ENCODE measurements around the gene NUP62.

Gene NUP62

DNA sequence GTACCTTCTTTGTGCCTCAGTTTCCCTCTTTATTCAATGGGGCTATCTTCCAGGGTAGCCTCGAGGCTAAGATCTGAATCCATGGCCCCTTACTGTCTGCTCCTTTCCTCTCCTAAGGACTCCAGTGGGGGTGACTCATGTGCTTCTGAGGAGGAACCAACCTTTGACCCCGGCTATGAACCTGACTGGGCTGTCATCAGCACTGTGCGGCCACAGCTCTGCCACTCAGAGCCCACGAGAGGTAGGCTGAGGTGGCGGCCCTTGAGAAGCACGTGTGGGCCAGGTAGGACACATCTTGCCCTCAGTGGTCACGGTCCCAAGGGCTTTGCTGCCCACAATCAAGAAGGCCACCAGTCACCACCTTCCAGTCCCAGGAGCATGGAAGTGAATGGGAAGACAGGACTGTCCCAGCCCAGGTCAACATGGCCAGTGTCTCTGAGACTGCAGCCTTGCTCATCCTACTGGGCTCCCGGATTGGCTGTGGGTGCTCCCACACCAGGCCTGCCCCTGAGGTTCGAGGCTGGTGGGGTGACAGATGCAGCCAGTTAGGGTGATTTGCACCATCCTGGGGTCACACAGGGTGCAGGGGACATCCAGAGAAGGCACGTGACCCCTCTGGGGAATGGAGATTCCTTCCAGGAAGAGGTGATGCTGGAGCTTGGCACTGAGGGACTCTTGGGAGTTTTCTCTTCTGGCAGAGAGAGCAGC is 49.0 kb downstream of the NUP62 start:
- DNase-seq (ENCODE audit: low spot score) = no peak

DNA sequence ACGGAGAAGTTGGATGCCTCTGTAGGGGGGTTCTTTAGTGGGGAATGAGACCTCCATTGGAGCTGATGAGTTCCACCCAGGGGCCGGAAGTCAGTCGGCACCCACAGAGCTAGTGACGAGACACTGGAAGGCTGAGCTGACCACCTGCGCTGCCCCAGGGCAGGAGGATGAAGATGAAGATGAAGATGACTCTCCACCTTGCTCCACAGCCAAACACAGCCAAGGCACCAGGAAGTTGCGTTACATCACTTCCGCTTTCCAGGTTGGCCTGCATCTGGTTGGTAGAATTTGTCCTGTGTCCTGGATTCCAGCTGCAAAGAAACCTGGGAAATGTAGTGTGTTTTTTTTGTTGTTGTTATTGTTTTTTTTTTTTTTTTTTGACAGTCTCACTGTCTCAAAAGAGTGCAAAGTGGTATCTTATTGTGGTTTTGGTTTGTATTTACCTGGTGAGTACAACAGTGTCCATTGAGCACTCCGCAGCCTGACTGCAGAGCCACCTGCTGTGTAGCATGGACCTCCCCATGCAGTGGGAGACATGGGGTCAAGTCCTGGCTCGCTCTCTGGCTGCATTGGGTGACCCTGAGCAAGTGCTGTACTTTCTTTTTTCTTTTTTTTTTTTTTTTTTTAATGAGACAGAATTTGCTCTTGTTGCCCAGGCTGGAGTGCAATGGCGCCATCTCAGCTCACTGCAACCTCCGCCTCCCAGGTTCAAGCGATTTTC is 49.9 kb downstream of the NUP62 start:
- DNase-seq (ENCODE audit: low spot score) = no peak

DNA sequence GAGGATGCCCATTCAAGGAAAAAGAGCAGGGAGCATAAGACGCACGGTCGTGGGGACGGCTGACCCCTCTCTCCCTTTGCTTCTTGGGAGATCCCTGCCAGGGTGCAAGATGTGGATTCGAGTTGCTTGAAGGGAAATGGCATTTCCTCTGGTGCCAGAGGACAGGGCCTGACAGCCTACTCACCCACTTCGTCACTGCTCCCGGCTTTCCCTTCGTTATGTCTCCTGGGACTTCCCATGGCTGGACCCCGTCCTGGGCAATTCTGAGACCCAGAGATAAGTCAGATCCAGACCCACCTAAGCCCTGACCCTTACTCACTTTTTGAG is 50.6 kb downstream of the NUP62 start:
- DNase-seq (ENCODE audit: low spot score) = no peak

DNA sequence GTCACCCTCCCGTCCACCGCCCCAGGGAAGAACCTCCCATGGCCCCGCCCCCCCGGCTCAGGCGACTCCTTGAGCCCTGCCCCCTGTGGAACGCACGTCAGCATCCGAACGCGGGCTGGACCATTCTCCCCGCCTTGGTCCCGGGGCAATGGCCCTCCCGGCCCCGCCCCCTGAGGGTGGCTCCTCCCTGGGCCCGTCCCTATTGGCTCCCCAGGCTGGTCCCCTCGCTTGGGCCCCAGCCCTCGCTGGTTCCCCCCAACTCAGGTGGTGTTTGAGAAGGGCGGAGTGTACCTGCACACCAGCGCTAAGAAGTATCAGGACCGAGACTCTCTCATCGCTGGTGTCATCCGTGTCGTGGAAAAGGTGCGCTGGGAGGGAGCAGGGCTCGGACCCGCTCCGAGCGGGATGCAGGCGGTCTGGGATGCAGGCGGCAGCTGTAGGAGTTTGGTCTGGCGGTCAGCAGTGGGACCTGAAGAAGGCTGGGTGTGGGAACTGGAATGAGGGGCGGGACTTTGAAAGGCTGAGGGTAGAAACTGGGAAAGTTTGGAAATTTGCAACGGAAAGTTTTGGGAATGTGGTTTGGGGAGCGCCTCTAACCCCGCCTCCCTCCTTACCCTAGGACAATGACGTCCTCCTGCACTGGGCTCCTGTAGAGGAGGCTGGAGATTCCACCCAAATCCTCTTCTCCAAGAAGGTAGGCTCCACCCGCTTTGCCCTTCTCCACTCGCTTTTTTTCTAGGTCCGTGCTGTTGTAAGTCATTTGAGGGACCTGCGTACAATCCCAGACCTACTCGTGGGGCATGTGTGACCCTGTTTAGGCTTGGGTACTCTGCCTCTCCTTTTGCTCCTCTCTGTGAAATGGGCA is 51.2 kb downstream of the NUP62 start:
- DNase-seq (ENCODE audit: low spot score) = peak; percentile 98

DNA sequence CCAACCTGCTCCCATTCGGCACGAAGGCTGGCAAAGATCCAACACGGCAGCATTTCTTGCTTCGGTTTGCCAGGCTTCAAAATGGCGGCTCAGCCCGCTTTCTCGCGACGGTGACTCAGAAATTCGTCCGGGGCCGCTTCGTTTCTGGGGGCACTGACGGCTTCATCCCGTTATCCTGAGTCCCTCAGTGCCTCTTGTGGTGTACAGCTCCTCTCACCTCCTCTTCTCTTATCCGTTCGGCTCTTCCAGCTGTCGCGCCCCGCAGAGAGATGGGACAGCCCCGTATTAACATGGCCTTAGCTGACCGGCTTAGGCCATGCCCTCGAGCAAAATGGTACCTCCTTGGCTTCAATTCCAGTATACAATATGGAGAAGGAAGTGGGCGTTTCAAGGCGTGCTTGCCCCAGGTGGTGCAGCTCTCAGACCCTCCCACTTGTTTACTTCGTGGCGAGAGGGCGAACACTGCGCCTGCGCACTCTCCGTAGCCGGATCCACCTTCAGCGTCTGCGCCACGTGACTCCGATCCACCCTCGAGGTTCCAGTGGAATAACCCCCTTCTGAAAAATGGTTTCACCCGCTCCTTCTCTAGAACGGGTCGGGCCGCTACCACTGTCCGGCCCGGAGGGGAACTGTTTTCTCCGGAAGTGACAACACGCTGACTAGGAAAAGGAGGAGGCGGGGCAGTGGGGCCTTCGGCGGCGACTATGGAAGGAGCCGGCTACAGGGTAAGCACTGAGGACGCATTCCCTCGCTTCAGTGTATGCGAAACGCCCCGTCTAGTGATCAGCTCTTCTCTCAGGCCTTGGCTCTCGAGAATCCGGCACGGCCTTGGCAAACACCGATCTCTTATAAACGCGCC is 52.1 kb downstream of the NUP62 start, which contains the start of the genes AKT1S1 and TBC1D17:
Gene AKT1S1, minus strand, starts transcription at position 336 of the 859 bp plus-strand sequence. CDS start 4,060 bp downstream, outside the sequence.
Gene TBC1D17, plus strand, starts transcription at position 683 of the 859 bp plus-strand sequence. Its CDS starts 22 bp downstream, at position 705.
- peak; percentile 100 for DNase-seq (ENCODE audit: low spot score)

DNA sequence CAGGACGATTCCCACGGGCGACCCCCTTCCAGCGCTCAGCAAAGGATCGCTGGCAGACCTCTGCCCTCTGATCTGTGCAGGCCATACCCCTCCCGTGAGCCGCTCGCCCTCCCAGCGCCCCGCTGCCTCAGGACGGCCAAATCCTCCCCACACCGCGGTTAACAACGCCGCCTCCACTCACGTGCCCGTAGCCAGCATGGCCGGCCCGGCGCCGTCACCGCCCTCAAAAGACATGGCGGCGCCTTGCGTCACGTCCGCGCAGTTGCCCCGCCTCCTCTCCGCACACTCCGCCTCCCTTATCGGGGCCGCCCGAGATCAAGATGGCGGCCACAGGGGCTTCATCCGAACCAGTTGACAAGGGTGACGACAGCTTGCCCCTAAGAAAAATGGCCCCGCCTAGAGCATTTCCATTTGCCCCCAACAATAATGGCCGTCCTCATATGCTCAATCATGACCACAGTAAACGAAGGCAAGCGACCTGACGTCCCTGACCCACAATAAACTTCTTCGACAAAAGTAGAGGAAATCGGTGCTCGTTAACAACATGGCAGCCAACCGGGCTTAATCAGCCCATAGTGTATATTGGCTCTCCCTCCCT is 52.8 kb downstream of the NUP62 start:
- peak; percentile 99 for DNase-seq (ENCODE audit: low spot score)

DNA sequence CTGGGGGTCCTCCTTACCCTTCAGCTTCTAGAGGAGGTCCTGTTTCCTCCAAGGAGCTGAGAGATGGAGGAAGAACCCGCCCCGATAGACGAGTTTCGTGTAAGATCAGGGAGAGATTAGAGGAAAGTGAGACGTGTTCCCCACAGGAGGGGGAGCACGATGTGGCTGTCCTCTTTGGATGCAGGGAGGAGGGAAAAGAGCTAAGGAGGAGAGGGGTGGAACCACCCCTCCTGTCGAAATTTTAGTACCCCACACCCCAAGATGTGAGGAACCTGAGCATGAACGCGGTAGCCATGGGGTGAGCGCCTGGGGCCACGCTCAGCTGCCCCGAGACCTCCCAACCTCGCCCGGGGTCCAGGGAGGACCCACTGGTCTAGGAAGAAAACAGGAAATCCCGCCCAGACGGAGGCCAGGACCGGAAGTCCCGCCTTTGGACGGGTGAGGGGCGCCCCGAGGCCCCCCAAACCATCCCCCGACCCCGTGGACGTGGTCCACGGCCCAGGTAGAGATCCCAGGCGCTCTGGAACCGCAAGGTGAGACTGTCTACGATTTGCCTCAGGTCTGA is 53.4 kb downstream of the NUP62 start:
- peak; percentile 46 for DNase-seq (ENCODE audit: low spot score)

DNA sequence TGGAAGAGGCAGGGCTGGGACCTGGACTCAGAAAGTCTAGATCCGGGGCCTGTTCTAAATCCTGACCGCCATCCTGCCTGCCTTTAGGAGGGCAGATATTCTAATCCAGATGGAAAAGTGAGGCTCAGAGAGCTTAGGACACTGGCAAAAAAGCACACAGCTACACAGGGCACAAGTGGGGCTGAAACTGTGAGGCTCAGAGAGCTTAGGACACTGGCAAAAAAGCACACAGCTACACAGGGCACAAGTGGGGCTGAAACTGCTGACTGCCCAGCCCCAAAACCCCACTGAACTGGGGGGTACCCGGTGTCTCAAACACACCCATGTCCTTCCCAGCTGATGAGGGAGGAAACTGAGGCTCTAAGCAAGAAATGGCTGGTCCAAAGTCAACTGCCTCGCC is 54.1 kb downstream of the NUP62 start:
- DNase-seq (ENCODE audit: low spot score) = no peak

DNA sequence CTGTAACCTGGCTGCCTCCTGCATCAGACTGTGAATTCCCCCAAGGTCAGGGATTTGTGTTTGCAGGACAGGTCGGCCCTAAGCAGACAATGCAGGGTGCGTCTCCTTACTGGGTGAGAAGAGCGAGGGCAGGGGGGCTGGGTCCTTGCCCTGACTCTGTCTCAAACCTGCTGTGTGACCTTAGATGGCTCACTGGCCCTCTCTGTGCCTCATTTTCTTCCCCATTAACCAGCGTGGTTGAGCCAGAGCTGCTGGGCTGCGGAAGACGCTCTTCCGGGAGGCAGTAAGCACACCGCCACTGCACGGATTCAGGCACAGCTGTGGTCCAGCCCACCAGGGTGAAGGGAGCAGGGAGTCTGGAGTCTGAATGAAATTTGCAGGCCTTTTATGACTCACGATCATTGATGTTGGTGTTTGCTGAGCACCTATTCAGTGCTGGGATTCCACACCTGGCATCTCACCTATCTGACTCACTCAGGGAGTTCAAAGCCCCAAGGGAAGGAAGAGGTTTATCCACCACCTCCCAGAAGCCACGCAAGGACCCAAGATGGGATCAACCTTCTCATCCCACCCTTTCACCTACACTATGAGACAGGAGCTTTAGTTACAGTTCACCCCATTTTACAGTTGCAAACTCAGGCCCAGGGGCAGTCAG is 54.7 kb downstream of the NUP62 start:
- DNase-seq (ENCODE audit: low spot score) = no peak

DNA sequence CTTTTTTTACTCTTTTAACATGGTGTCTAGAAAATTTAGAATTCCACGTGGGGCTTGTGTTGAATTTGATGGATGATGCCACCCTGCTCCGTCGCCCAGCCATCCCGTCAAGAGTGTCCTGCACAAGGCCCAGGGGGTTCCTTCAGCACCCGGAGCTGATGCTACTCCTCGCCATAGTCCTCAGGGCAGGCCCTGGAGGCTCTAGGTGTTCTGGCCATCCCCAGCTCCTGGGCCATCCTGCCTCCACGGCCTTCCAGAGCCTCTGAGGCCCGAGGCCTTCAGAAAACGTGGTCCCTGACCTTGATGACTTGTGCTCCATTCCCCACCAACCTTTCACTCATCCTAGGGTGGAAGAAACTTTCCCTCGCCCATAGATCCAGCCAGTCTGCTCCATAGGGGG is 55.5 kb downstream of the NUP62 start:
- no peak for DNase-seq (ENCODE audit: low spot score)

DNA sequence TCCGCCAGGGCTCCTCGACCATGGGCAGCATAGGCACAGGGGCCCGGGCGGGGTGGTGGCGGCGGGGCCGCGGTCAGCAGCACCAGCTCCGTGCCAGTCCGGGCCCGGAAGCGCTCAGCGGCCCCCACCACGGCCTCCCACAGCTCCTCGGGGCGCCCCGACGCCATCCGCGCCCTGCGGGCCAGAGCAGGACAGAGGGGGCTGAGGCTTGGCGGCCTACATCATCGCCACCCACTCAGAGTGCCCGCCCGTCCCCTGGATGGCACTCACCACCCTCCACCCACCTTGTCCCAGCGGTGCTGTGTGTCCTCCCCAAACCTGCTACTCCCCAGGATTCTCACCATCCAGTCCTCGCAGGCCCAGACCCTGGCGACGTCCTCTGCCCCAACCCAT is 56.2 kb downstream of the NUP62 start:
- no peak for DNase-seq (ENCODE audit: low spot score)

DNA sequence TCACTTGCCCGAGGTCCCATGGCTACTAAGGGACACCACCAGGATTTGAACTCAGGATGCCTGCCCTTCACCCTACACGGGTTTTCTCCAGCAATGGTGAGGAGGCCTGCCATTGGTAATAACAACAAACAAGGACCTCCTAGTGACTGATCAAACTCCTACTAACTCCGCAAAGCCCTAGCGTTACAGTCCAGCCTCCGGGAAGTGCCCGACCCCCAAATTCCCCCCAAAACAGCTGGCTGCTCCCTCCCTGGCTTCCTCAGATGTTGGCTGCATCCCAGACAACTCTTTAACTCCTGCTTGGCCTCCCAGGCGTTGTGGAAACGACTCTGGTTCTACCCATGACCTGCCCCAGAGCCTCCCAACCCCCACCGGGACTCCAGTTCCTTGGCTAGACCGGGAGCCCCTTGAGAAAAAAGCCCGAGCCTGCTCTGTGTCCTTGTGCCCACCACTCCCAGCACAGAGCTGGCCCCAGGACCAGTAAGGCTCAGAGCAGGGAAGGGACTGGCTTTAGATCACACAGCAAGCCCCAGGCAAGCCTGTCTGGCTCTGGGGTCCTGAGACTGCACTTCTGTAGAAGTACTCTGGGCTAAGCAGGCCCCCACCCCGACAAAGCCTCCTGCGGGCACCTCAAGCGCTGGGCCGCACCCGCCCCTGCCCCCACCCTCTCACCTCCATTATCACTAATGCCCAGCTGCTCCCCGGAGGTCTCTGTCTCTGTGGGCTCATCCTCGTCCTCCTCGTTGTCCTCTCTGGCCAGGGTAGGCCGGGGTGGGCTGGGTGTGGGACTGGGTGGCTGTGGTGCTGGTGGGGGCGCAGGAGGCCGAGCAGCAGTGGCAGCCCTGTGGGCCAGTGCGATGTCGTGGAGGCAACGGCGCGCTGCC is 56.8 kb downstream of the NUP62 start:
- no peak for DNase-seq (ENCODE audit: low spot score)

DNA sequence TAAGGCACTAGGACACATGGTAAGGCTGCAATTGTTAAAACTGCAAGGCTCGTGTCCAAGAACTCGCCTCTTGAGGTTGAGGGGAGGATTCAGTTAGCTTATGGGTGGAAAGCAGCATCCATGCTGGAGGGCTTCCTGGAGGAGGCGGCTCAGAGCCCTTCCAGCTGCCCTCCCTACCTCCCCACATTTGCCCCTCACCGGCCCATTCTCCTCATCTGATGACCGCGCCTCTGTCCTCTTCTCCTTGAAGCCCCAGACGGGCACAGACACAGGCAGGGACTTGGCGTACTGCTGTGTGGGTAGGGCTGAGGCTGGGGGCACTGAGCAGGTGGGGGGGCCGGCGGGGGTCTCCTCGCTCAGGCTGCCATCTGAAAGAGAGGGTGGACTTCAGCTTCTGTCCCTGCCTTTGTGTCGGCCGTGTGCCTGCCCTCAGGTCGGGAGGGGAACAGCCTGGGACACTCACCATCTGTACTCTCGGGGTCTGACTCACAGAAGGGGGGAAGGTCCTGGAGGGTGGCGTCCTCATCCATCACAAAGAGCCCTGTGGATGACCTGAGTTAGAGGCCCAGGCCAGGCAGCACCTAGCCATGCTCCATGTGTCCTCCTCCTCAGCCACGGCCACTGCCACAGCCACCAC is 57.8 kb downstream of the NUP62 start:
- no peak for DNase-seq (ENCODE audit: low spot score)

DNA sequence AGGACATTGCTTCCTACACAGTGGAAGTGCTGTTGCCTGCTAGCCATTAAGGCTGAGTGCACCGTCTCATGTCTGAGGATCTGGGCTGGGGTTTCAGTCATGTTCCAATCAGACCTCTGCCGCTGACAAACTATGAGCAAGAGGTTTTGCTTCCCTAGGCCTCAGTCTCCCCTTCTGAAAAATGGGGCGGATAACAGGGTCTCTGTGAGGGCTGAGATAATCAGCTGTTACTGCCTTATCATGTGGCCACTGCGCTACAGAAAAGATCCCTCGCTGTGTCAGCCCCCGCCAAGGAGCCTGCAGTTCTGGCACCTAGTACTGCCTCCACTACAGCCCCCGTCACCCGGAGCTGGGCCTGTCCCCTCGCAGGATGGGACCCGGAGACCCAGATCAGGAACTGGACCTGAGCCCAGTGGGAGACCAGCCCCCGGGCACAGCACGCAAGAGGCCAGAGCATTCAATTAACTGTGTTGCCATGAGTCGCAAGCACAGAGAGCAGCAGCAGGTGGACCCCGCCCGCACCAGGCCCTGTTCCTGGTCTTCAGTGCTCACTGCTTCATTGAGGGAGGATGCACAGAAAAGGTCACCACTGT is 58.9 kb downstream of the NUP62 start:
- DNase-seq (ENCODE audit: low spot score) = no peak

DNA sequence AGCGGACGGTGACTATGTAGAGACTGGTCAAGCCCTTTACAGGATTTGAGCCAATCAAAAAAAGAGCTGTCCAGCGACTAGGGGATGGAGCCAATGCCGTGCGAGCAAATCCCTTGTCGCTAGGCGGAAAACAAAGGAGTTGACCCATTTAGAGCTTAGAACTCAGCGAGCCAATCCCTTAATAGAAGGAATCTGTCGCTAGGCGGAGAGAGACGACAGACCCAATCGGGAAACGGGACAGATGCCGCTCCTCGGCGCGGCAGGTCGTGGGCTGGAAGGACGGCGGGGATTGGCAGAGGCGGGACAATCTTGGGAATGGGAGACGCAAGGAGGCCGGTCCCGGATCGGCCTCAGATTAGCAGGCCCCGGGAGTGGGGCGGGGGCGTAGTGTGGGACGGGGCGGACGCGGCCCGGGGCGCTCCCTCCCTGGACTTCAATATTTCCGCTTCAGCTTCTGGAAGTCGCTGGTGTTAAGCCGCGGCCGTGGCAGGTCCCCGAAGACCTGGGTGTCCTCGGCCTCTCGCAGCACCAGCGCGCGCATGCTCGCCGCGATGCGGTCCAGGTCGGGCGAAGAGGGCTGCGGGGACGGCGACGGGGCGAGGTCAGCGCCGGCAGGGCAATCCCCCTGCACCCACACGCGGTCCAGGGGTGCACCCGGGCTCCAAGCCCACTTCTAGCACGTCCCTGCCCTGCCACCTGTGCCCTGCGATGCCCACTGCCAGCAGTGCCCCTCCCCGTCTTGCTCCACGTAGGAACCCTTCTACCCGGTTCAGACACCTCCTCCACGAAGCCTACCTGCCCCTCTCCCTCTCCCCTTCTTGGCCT is 59.6 kb downstream of the NUP62 start:
- peak; percentile 96 for DNase-seq (ENCODE audit: low spot score)

DNA sequence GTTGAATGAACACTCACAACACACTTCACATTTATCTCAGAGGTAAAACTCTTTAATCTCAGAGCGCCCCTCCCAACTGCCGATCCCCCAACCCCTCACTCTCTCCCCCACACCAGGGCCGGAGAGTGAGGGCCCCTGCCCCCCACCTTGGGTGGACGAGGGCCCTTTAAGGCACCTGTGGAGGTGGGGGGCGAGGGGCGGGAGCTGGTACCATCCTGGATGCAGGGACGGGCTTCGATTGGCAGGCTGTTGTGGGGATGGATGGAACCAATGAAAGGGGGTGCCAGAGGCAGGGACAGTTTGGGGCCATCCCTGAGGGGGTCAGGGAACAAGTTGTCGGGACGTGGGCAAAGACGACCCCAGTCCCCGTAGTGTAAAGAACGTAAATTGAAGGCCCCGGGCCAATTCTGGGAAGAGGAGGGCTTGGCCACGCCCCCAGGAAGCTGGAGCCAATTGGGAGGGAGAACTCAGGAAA is 60.3 kb downstream of the NUP62 start:
- no peak for DNase-seq (ENCODE audit: low spot score)
